ENCODE results near the gene TMEM175. TPM values are rescaled to one million over a fixed set of nuclear protein-coding genes. Genes with fewer than 3 reads are reported as not detected.

TMEM175 gene
- polyA plus RNA-seq, 1 of the 3 experiments (the other 2 are of a cell fraction) = 54.2 TPM

- no peak for TF ChIP-seq RCOR1 (IDR thresholded peaks at IDR 0.05; ENCODE audit: low read length)
- TF ChIP-seq IRF3 (IDR thresholded peaks at IDR 0.05; ENCODE audit: low read depth, low read length) = no peak
- TF ChIP-seq PBX3 (IDR thresholded peaks at IDR 0.05) = no peak
These were observed 23.7 kb downstream of the TMEM175 start (continued) for GRCh38 chr4:955931-956381.

GRCh38 chr4:956531-957230 lies 24.4 kb downstream of the TMEM175 start:
- ChIA-PET POLR2A (no interaction called here), CTCF (no interaction called here)
- no peak for DNase-seq
- Histone ChIP-seq H3K9ac (no peak overlapping the region), H3K9me2 (no peaks in the 10 kb centered on the region), H3K79me2 (ENCODE audit: insufficient read depth) (no peaks in the 10 kb centered on the region), H3F3A (replicated peaks; ENCODE audit: insufficient read depth) (no peaks in the 10 kb centered on the region), H4K20me1 (ENCODE audit: insufficient read depth) (no peaks in the 10 kb centered on the region), H3K27ac (ENCODE audit: low read depth in 2 of 2, low read length in 1 of 2) (no peak overlapping the region), H3K27me3 (ENCODE audit: insufficient read depth) (no peaks in the 10 kb centered on the region), H3K36me3 (replicated peaks in 1 of 2; ENCODE audit: control insufficient read depth in 1 of 2, insufficient read depth in 2 of 2, low read length in 1 of 2) (peaks cover 0 to 25% of the 10 kb centered on the region in 2 experiments), H3K4me3 (ENCODE audit: low read depth in 2 of 2, low read length in 1 of 2) (no peak overlapping the region), H2AFZ (ENCODE audit: low read depth) (no peak overlapping the region), H3K9me3 (no peaks in the 10 kb centered on the region), H3K4me1 (ENCODE audit: control insufficient read depth in 1 of 2, insufficient read depth in 2 of 2, low read depth in 1 of 2, low read length in 1 of 2) (no peaks in the 10 kb centered on the region), H3K4me2 (no peak overlapping the region)
- 75% methylated on average over 12 of the region's 14 CpGs for WGBS (ENCODE audit: low lambda C conversion rate)
- TF ChIP-seq RXRA (IDR thresholded peaks at IDR 0.05; ENCODE audit: borderline replicate concordance, low read depth) = no peak
- TF ChIP-seq EP300 (IDR thresholded peaks at IDR 0.05; ENCODE audit: borderline replicate concordance in 1 of 2, low read depth in 1 of 2, low read length in 1 of 2) = no peak
- no peak for TF ChIP-seq RCOR1 (IDR thresholded peaks at IDR 0.05; ENCODE audit: low read length)
- no peak for TF ChIP-seq SIN3A (IDR thresholded peaks at IDR 0.05; ENCODE audit: borderline replicate concordance, low read depth, low read length)
- no peak for TF ChIP-seq TEAD4 (IDR thresholded peaks at IDR 0.05; ENCODE audit: borderline replicate concordance, insufficient read depth)

GRCh38 chr4:957231-957580 lies 24.9 kb downstream of the TMEM175 start:
- no peak overlapping the region for H2AFZ ChIP-seq (ENCODE audit: low read depth)
- WGBS (ENCODE audit: low lambda C conversion rate) = 87% methylated on average over 4 of the region's 8 CpGs
- TF ChIP-seq MAX (IDR thresholded peaks at IDR 0.05; ENCODE audit: low read depth) (no peak), USF2 (IDR thresholded peaks at IDR 0.05; ENCODE audit: borderline replicate concordance, low read depth, low read length) (no peak), EP300 (IDR thresholded peaks at IDR 0.05; ENCODE audit: borderline replicate concordance in 1 of 2, low read depth in 1 of 2, low read length in 1 of 2) (no peak), TEAD4 (IDR thresholded peaks at IDR 0.05; ENCODE audit: borderline replicate concordance, insufficient read depth) (no peak), YY1 (IDR thresholded peaks at IDR 0.05; ENCODE audit: low read depth) (no peak), RAD21 (IDR thresholded peaks at IDR 0.05; ENCODE audit: low read length) (no peak), GABPA (IDR thresholded peaks at IDR 0.05; ENCODE audit: low read depth) (no peak), ZBTB33 (IDR thresholded peaks at IDR 0.05; ENCODE audit: borderline replicate concordance, low read depth) (no peak), JUND (IDR thresholded peaks at IDR 0.05) (no peak), EZH2phosphoT487 (IDR thresholded peaks at IDR 0.05; ENCODE audit: borderline replicate concordance, low read depth) (no peak)
- H3K4me2 ChIP-seq = no peak overlapping the region
- H3K4me1 ChIP-seq (ENCODE audit: control insufficient read depth in 1 of 2, insufficient read depth in 2 of 2, low read depth in 1 of 2, low read length in 1 of 2) = no peaks in the 10 kb centered on the region
- POLR2A ChIA-PET = no interaction called here
- no peaks in the 10 kb centered on the region for H3K9me3 ChIP-seq
- CTCF ChIA-PET = no interaction called here
- no peaks in the 10 kb centered on the region for H3K27me3 ChIP-seq (ENCODE audit: insufficient read depth)
- H3K27ac ChIP-seq (ENCODE audit: low read depth in 2 of 2, low read length in 1 of 2) = no peak overlapping the region
- H3K36me3 ChIP-seq (replicated peaks in 1 of 2; ENCODE audit: control insufficient read depth in 1 of 2, insufficient read depth in 2 of 2, low read length in 1 of 2) = peaks cover 0 to 30% of the 10 kb centered on the region in 2 experiments
- H4K20me1 ChIP-seq (ENCODE audit: insufficient read depth) = no peaks in the 10 kb centered on the region
- H3K79me2 ChIP-seq (ENCODE audit: insufficient read depth) = no peaks in the 10 kb centered on the region
- H3K4me3 ChIP-seq (ENCODE audit: low read depth in 2 of 2, low read length in 1 of 2) = no peak overlapping the region
- H3F3A ChIP-seq (replicated peaks; ENCODE audit: insufficient read depth) = no peaks in the 10 kb centered on the region
- DNase-seq = peak; percentile 19
- no peaks in the 10 kb centered on the region for H3K9me2 ChIP-seq
- H3K9ac ChIP-seq = no peak overlapping the region

Measured in SK-N-SH (cell line).